ENCODE results near the gene ZNF234. TPM values are rescaled to one million over a fixed set of nuclear protein-coding genes. Genes with fewer than 3 reads are reported as not detected.
"Not testable (repeated sequence)": the region's sequence is repeated elsewhere in the genome, so short reads cannot be mapped to it uniquely, and the experiment has no call there.

ZNF234 gene
- total RNA-seq, 1 donor from 2014 or later, result 9.4 TPM

GRCh38 chr19:44164673-44165512 is 23.5 kb downstream of the ZNF234 start, which contains the start of gene ZNF226:
Gene ZNF226, plus strand, starts transcription at chr19:44165100. Its CDS starts 4,981 bp downstream, at chr19:44170081.
- DNase-seq (ENCODE audit: missing footprints) (peak; percentile 89), ATAC-seq (peak; percentile 99)
- intact Hi-C loops (cut with DNase I), result loop anchor here (2.0 to 5.0 kb wide), 3 partner anchors 42 to 142 kb away; partner anchors contain the start of genes ZNF225 and ZNF235

DNA sequence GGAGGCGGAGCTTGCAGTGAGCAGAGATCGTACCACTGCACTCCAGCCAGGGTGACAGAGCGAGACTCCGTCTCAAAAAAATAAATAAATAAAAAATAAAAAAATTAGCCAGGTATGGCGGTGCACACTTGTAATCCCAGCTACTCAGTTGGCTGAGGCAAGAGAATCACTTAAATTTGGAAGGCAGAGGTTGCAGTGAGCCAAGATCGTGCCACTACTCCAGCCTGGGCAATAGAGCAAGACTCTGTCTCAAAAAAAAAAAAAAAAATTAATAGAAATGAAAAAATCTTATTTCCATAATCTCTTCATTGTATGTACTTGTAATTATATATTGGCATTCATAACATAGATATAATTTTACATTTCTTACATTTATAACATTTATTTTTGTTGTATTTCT is 29.3 kb downstream of the ZNF234 start:
- DNase-seq (ENCODE audit: missing footprints); intact Hi-C loops (cut with DNase I); ATAC-seq: not testable (repeated sequence)

- intact Hi-C loops (cut with DNase I), result no loop called here
- ATAC-seq, result no peak
- DNase-seq (ENCODE audit: missing footprints), result no peak
Observed at GRCh38 chr19:44176590-44176989, 35.2 kb downstream of the ZNF234 start.

- intact Hi-C loops (cut with DNase I), result no loop called here
- ATAC-seq (no peak), DNase-seq (ENCODE audit: missing footprints) (no peak)
Observed at GRCh38 chr19:44180968-44181367, 39.6 kb downstream of the ZNF234 start.

- intact Hi-C loops (cut with DNase I), result no loop called here
- ATAC-seq (no peak), DNase-seq (ENCODE audit: missing footprints) (no peak)
Observed at GRCh38 chr19:44182145-44182544, 40.8 kb downstream of the ZNF234 start.

- ATAC-seq (no peak), DNase-seq (ENCODE audit: missing footprints) (no peak)
- intact Hi-C loops (cut with DNase I), result no loop called here
Observed at GRCh38 chr19:44190020-44190419, 48.7 kb downstream of the ZNF234 start.

DNA sequence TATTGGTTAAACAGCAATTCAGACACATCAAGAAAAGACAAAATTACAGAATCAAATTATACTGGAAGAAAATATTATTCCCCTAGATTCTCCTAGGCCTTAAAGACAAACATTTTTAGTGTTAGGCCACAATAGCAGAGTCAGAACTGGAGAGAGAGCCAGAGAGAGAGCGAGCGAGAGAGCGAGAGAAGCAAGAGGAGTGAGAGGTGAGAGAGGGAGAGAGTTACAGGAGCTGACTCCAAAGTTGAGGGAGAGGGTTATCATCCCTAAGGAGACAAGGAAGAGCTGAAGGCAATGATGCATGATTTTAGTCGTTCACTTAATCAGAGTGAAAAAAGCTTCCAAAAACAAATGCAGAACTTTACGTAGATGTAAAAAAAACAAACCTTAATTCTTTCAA is 50.8 kb downstream of the ZNF234 start:
- ATAC-seq (no peak), DNase-seq (ENCODE audit: missing footprints) (no peak)
- intact Hi-C loops (cut with DNase I), result no loop called here

- intact Hi-C loops (cut with DNase I), result no loop called here
- no peak for ATAC-seq
- no peak for DNase-seq (ENCODE audit: missing footprints)
Observed at GRCh38 chr19:44196772-44197171, 55.4 kb downstream of the ZNF234 start.

GRCh38 chr19:44202470-44202869 is 61.1 kb downstream of the ZNF234 start:
- intact Hi-C loops (cut with DNase I), result no loop called here
- DNase-seq (ENCODE audit: missing footprints) (no peak), ATAC-seq (no peak)

DNA sequence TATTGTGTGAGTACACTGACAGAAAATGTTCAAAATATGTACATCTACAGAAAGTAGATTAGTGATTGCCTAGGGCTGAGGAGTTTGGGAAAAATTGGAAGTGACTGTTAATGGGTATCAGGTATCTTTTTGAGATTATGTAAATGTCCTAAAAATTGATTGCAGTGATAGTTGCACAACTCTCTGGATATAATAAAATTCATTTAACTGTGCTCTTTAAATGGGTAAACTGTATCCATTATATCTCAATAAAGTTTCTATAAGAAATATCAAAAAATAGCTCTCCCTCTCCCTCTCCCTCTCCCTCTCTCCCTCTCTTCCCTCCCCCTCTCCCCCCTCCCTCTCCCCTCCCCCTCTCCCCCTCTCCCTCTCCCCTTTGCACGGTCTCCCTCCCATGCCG is 61.6 kb downstream of the ZNF234 start:
- DNase-seq (ENCODE audit: missing footprints) (no peak), ATAC-seq (no peak)

DNA sequence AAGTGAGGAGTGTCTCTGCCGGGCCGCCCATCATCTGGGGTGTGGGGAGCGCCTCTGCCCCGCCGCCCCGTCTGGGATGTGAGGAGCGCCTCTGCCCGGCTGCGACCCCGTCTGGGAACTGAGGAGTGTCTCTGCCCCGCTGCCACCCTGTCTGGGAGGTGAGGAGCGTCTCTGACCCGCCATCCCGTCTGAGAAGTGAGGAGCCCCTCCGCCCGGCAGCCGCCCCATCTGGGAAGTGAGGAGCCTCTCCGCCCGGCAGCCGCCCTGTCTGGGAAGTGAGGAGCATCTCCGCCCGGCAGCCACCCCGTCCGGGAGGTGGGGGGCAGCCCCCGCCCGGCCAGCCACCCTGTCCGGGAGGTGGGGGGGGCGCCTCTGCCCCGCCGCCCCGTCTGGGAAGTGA is 62.5 kb downstream of the ZNF234 start:
- intact Hi-C loops (cut with DNase I); DNase-seq (ENCODE audit: missing footprints); ATAC-seq: not testable (repeated sequence)

More for the DNA sequence above, 61.6 kb downstream of the ZNF234 start:
- intact Hi-C loops (cut with DNase I), result no loop called here

DNA sequence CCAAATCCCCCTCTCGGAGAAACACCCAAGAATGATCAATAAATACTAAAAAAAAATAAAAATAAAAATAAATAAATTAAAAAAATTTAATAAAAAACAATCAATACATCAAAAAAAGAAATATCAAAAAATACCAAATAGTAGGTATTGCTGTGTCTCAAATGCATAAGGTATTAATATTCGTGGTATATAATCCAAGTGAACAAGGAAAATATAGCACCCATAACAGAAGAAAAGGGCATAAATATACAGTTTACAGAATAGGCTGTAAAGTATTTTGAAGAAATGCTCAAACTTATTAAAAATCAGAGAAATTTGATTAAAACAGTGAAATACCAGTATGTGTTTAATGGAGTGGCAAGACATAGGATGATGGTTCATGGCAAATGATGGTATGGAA is 63.4 kb downstream of the ZNF234 start:
- intact Hi-C loops (cut with DNase I), result loop anchor here (5.0 kb wide), 3 partner anchors 92 to 298 kb away; partner anchors contain the start of genes ZNF180, ZNF225 and ZNF45
- ATAC-seq (no peak), DNase-seq (ENCODE audit: missing footprints) (no peak)

GRCh38 chr19:44207126-44207803 is 65.9 kb downstream of the ZNF234 start:
- ATAC-seq, result peak; percentile 96
- intact Hi-C loops (cut with DNase I), result loop anchor here (2.0 to 5.0 kb wide), 4 partner anchors 42 to 295 kb away; partner anchors contain the start of genes ZNF180, ZNF225, ZNF226 and ZNF45
- DNase-seq (ENCODE audit: missing footprints), result peak; percentile 90

Other genes starting within 250 kb of the ZNF234 start
- gene ZNF45, start 206.3 kb upstream of the ZNF234 start, total RNA-seq, result 7.8 TPM
- 3.9 TPM for gene ZNF221, start 190.3 kb upstream of the ZNF234 start, total RNA-seq
- 7.6 TPM for gene ZNF155, start 157.4 kb upstream of the ZNF234 start, total RNA-seq
- 2.1 TPM for gene ZNF230, start 138.6 kb upstream of the ZNF234 start, total RNA-seq
- 2.6 TPM for gene ZNF222, start 116.2 kb upstream of the ZNF234 start, total RNA-seq
- gene ZNF223, start 89.5 kb upstream of the ZNF234 start, total RNA-seq, result 2.4 TPM
- gene ZNF284, start 69.4 kb upstream of the ZNF234 start, total RNA-seq, result 1.7 TPM
- 10.2 TPM for gene ZNF224, start 47.2 kb upstream of the ZNF234 start, total RNA-seq
- gene ZNF225, start 28.2 kb upstream of the ZNF234 start, total RNA-seq, result 3.0 TPM
- 15.7 TPM for gene ZNF226, start 23.5 kb downstream of the ZNF234 start, total RNA-seq
- 13.1 TPM for gene ZNF227, start 71.0 kb downstream of the ZNF234 start, total RNA-seq
- gene ZNF233, start 118.3 kb downstream of the ZNF234 start, total RNA-seq, result 6.4 TPM
- 4.2 TPM for gene ZNF235, start 163.5 kb downstream of the ZNF234 start, total RNA-seq
- gene ZNF112, start 215.1 kb downstream of the ZNF234 start, total RNA-seq, result 3.9 TPM

Data from Right ventricle myocardium inferior (tissue), 1 donor.